ENCODE results near the gene LHFPL6.

- TF ChIP-seq POLR2A (IDR thresholded peaks at IDR 0.05) = no peak
- TF ChIP-seq, protein P1, sequence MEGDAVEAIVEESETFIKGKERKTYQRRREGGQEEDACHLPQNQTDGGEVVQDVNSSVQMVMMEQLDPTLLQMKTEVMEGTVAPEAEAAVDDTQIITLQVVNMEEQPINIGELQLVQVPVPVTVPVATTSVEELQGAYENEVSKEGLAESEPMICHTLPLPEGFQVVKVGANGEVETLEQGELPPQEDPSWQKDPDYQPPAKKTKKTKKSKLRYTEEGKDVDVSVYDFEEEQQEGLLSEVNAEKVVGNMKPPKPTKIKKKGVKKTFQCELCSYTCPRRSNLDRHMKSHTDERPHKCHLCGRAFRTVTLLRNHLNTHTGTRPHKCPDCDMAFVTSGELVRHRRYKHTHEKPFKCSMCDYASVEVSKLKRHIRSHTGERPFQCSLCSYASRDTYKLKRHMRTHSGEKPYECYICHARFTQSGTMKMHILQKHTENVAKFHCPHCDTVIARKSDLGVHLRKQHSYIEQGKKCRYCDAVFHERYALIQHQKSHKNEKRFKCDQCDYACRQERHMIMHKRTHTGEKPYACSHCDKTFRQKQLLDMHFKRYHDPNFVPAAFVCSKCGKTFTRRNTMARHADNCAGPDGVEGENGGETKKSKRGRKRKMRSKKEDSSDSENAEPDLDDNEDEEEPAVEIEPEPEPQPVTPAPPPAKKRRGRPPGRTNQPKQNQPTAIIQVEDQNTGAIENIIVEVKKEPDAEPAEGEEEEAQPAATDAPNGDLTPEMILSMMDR (IDR thresholded peaks at IDR 0.05) = no peak
Measured at GRCh38 chr13:39481491-39481890, 121.5 kb downstream of the LHFPL6 start.
